HG03025 (cell line): Measurements from ENCODE around the gene CEP170B.
A peak's percentile ranks its signal among the peaks of the same experiment; 100 is the strongest.
"Not testable (repeated sequence)": the region's sequence is repeated elsewhere in the genome, so short reads cannot be mapped to it uniquely, and the experiment has no call there.

Experiments
- ATAC-seq: cut with Tn5 transposase; IDR thresholded peaks from one replicate; pipeline ENCODE4 v1.9.1; 2021; ENCODE audit warnings: mild to moderate bottlenecking, moderate library complexity; ENCODE audit not compliant: unreplicated experiment, low FRiP score

The CEP170B gene

GRCh38 chr14:104865081-104865630, at the start of gene CEP170B:
TSS of gene CEP170B (plus strand) at chr14:104865268. CDS start at chr14:104868451, 3,183 bp downstream.
- ATAC-seq = no peak

DNA sequence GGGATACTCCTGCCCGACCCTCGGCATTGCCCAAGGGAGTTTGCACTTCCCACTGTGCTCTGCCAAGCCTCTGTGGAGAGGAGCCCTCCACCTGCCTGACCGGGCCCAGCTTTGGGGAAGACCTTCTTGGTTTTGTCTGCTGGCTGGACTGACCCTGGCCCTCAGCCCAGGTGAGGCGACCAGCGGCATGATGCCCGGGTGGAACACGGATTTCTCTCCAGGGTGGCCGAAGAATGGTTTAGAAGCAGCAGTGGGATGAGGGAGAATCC, 48.5 kb upstream of the CEP170B start:
- no peak for ATAC-seq

DNA sequence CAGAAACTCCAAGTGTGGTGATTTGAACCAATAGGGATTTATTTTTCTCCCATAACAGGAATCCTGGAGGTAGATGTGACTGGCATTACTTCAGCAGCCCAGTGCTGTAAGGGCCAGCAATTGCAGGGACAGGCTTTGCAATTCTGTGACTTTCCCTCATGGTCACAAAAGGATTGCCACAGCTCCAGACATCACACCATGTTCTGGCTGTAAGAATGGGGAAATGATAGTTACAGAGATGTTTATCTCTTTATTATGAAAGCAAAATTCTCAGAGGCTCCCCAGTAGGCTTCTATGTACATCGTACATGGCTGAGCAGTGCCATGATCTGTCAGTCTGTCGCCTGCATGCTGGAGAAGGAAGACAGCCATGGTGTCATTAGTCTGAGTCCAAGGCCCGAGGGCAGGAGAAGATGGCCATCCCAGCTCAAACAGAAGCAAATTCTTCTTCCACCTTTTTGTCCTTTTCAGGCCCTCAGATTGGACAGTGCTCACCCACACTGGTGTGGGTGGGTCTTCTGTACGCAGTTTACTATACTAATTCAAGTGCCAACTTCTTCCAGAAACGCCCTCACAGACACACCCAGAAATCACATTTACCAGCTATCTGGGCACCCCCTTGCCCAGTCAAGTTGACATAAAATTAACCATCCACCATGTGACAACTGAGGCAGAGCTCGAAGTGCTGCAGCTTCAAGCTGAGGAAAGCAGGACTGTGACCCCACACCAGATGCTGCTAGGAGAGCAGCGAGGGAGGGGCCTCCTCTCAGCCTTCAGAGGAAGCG, 46.9 kb upstream of the CEP170B start:
- no peak for ATAC-seq

- no peak for ATAC-seq
Measured at GRCh38 chr14:104818714-104819161, 46.3 kb upstream of the CEP170B start.

- ATAC-seq = no peak
Measured at GRCh38 chr14:104819361-104819781, 45.7 kb upstream of the CEP170B start.

GRCh38 chr14:104820669-104821228, 44.3 kb upstream of the CEP170B start:
- ATAC-seq = no peak

- no peak for ATAC-seq
Measured at GRCh38 chr14:104821229-104821945, 43.7 kb upstream of the CEP170B start.

DNA sequence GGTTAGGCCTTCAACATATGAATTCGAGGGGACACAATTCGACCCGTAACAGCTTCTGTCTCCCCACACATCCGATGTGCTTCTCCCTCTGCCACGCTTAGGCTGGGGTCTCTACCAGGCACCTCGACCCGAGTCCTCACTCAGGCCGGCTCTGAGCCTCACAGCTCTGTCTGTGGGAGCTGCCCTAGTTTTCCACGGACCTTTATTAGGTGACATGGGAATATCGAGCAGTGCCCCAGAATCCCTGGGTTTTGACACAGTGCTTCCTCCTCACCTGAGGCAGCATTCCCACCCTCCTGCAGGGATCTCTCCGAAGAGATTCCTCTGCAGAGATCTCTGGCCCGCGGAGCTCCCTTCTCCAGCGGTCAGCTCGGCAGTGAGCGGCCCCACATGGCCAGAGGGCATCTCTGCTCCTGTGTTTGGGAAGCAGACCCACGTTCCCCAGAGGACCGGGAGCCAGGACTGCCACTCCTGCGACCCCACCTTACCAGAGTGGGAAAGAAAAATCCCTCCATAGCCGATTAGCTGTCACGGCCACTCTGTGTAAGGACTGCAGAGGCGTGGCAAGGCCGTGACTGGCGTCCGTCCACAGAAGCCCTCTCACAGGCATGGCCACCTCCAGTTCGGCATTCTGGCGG, 43.0 kb upstream of the CEP170B start:
- no peak for ATAC-seq

DNA sequence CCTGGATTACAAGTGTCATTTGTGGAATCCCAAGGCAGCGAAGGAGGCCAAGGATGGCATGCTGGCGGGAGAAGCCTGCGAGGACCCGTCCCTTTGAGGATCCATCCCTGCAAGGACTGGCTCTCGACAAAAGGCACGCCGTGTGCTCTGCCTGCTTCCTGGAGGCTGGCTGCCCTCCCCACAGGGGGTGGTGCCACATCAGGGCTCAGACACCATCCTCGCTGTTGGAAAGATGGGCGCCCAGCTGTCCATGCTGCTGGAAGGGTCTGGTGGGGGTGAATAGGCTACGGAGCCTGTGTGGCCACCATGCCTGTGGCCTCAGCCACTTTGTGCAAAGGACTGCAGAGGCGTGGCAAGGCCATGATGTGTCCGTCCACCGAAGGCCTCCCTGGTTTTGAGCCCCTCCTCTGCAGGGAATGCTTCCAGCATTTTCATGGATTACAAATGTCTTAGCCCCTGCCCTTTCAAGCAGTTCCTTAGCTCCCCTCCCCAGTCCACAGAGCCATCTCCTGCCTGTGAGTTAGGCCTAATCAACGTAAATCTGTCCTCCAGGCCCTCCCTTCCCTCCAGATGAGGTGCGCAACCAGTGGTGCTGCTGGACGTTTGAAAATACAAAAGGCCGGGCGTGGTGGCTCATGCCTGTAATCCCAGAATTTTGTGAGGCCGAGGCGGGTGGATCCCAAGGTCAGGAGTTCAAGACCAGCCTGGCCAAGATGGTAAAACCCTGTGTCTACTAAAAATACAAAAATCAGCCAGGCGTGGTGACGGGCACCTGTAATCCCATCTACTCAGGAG, 42.0 kb upstream of the CEP170B start:
- ATAC-seq = no peak

DNA sequence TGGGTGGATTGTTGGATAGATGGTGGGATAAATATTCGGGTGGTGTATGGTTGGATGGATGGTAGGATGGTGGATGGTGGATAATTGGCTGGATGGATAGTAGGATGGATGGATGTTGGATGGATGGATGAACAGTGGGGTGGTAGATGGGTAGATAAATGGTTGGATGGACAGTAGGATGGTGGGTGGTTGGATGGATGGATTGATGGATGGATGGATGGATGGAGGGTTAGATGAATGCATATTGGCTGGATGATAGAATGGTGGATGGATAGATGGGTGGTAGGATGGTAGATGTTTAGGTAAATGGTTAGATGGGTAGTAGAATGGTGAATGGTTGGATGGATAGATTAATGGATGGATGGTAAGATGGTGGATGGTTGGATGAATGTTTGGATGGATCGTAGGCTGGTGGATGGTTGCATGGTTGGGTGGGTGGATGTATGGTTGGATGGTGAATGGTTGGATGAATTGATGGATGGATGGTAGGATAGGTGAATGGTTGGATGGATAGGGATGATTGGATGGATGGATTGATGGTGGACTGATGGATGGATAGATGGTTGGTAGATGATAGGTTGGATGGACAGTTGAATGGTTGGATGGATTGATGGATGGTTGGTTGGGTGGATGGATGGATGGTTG, 40.6 kb upstream of the CEP170B start:
- no peak for ATAC-seq

DNA sequence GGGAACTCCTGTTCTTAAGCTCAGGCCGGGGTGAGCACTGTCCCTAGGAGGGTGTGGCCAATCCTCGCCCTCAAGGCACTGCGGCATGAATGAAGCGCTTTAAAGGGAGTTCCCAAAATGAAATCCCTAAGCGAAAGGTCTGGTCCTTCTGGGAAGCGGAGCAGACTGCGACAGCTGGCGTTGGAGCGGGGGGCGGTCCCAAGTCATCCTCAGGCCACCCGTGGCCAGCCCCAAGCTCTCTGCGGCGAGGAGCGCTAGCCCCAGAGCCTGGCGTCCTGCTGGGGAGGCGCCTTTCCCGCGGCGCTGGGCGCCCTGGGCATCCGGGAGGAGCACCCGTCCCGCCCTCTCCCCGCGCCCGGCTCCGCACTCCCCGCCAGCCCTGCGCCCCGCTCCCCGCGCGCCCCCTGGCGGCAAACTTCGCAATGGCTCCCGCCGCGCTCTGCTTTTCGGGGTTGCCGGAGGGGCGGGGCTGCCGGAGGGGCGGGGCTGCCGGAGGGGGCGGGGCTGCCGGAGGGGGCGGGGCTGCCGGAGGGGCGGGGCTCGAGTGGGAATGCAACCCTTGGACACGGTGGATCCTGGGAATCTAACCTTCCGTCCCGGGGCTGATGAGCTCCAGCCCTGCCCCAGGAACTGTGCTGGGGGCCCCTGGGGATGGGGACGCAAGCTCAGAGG, 38.7 kb upstream of the CEP170B start:
- ATAC-seq = peak; percentile 38

DNA sequence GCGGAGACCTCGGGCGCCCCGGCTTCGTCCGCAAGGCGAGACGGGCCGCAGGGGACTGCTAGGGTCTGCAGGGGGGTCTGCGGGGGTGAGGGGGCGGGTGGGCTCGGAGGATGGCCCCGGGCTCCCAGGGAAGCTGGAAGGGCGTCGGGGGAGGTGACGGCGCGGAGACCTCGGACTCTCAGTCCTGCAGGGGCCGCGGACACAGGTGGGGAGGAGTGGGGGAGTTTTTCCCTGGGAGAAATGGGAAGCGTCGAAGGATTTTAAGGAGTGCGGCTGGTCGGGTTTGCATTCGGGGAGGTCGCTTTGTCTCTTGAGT, 38.2 kb upstream of the CEP170B start:
- no peak for ATAC-seq

DNA sequence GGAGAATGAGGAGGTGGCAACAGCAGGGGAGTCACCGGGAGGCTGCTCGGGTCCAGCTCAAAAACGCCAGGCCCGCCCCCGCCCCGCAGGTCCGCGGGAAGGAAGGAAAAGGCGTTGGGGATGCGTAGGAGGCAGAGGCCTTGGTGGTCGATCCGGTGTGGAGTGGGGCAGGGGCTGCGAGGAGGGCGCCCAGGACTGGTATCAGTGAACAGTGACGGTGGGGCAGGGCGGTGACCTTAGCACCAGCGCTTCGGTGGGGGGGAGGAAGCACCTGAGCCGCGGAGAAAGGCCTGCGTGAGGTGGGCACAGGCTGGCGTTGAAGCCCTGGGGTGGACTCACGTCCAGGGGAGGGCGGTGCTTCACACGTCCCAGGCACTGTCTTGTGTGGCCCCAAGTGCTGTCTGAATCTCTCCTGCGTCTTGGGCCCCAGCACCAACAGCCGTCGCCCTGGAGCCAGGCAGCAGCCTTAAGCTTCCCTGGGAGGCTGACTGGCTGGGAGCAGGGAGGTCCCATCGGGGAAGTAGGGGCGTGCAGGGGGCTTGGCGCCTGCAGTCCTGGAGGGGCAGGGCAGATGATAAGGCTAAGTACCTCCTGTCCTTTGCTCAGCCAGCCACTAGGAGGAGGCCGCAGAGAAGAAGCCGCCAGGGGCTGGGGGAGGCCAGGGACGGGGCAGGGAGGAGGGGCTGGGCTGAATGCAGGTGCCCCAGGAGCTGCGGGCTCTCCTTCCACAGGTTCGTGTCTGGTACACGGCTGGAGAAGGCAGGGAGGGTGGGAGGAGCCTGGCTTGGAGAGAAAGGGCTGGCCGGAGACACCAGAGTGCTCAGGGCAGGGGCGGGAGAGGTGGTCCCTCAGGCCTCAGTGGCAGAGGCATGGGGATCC, 37.7 kb upstream of the CEP170B start:
- ATAC-seq = no peak

- ATAC-seq = no peak
Measured at GRCh38 chr14:104830781-104831180, 34.3 kb upstream of the CEP170B start.

- ATAC-seq = not testable (repeated sequence)
Measured at GRCh38 chr14:104836171-104836935, 28.7 kb upstream of the CEP170B start.

- ATAC-seq = no peak
Measured at GRCh38 chr14:104841730-104842129, 23.3 kb upstream of the CEP170B start.

GRCh38 chr14:104843006-104843405, 22.1 kb upstream of the CEP170B start:
- no peak for ATAC-seq
